ENCODE data around the gene KATNB1.

DNA sequence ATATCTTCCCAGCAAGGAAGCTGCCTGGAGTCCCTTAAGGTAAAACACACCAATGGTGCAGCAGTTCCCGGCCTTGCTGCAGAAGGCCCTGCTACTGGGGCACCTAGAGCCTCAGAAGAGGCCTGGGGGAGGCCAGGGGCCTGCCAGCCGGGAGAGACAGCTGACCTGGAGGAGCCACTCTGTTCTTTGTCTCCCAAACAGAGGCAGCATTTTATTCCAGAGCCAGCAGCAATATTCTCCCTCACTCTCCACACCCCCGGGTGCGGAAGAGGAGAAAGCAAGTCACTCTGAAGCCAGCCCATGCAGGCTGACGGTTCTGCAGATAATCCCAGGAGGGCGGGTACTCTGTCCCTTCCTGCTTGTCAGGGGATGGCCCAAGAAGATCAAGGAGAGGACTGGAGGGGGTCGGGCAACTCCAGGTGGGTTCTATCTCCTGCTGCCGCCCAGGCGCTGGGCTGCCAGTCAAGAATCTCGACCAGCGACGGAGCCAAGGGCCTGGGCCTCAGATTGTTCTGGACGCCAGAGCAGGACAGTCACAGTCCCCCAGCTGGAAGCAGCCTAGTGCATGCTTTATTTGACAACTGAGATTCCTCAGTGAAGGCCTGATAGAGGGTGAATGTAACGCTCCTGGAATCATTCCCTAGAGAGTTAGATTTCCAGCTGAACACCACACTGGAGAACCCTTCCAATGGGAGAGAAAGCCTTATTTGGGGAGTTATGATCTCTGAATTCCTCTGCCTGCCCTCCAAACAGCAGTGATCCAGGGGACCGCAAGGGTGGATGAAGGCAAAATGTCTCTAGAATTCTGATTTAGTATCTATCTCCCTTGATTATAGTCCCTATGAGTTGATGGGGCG, 67.8 kb downstream of the KATNB1 start:
- TF ChIP-seq, protein P1, sequence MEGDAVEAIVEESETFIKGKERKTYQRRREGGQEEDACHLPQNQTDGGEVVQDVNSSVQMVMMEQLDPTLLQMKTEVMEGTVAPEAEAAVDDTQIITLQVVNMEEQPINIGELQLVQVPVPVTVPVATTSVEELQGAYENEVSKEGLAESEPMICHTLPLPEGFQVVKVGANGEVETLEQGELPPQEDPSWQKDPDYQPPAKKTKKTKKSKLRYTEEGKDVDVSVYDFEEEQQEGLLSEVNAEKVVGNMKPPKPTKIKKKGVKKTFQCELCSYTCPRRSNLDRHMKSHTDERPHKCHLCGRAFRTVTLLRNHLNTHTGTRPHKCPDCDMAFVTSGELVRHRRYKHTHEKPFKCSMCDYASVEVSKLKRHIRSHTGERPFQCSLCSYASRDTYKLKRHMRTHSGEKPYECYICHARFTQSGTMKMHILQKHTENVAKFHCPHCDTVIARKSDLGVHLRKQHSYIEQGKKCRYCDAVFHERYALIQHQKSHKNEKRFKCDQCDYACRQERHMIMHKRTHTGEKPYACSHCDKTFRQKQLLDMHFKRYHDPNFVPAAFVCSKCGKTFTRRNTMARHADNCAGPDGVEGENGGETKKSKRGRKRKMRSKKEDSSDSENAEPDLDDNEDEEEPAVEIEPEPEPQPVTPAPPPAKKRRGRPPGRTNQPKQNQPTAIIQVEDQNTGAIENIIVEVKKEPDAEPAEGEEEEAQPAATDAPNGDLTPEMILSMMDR (conservative IDR thresholded peaks at IDR 0.05), result no peak
- TF ChIP-seq ZFX (IDR thresholded peaks at IDR 0.05), result no peak
